AG04450 (cell line): Measurements from ENCODE around the gene PRPF18. TPM values are rescaled to one million over a fixed set of nuclear protein-coding genes. Genes with fewer than 3 reads are reported as not detected.

Experiments used
- CTCF ChIA-PET: fragments of 300-600, 350-600 bp; formaldehyde crosslinking; extraction: SDS; loops from one replicate; lab custom pipeline; 2022; ENCODE audit warnings: antibody characterized with exemption, inconsistent platforms; lab: Charles Lee
- POLR2A ChIA-PET: fragments of 350-600 bp; formaldehyde crosslinking; extraction: SDS; loops from one replicate; lab custom pipeline; 2021; ENCODE audit warnings: antibody characterized with exemption, inconsistent platforms; lab: Yijun Ruan, JAX
- DNase-seq: peaks from one replicate; pipeline ENCODE4 v3.0.0-alpha.2; 2011; ENCODE audit warnings: low read depth, low spot score
- H3K27ac ChIP-seq: one replicate; pipeline ENCODE4 v1.5.1; 2012; ENCODE audit warnings: low read depth, low read length, control low read depth
- H3K27me3 ChIP-seq: one replicate; pipeline ENCODE4 v1.6.0; 2012; ENCODE audit warnings: low read length; ENCODE audit not compliant: control insufficient read depth, insufficient read depth
- H3K4me3 ChIP-seq: 2 replicates; pipeline ENCODE4 v1.5.1; 2011; ENCODE audit warnings: mild to moderate bottlenecking, low read depth, low read length, control low read depth
- H3K9me3 ChIP-seq: 2 replicates; pipeline ENCODE4 v1.5.1; 2012; ENCODE audit warnings: low read length; ENCODE audit not compliant: control insufficient read depth, insufficient read depth
- CTCF ChIP-seq: IDR thresholded peaks from 2 replicates; pipeline ENCODE4 v1.5.1; 2011; ENCODE audit warnings: low read depth, low read length, control low read depth, inconsistent platforms
- polyA plus RNA-seq: library from polyadenylated mRNA; depleted of rRNA; stranded (reverse); fragments of >200 nt; gene quantifications from 2 replicates; pipeline ENCODE4 v1.2.3, GENCODE V29; 2011

The PRPF18 gene
- polyA plus RNA-seq, 1 experiment: 25.4 TPM

GRCh38 chr10:13659887-13660550 lies 73.3 kb downstream of the PRPF18 start:
- Histone ChIP-seq H3K27ac (peak overlapping the region; percentile 12), H3K27me3 (no peaks in the 10 kb centered on the region), H3K4me3 (no peak overlapping the region), H3K9me3 (no peaks in the 10 kb centered on the region)
- TF ChIP-seq CTCF: peak; percentile 93
- DNase-seq: peak; percentile 21
- ChIA-PET POLR2A (interaction anchor here (0.5 to 0.7 kb wide), 3 partner anchors 20 to 222 kb away, joined by 3 to 7 read pairs (median 5); no protein-coding TSS in a partner anchor), CTCF (interaction anchor here (0.5 to 2.6 kb wide), 31 partner anchors 8 to 432 kb away, joined by 3 to 19 read pairs (median 4); no protein-coding TSS in a partner anchor)

DNA sequence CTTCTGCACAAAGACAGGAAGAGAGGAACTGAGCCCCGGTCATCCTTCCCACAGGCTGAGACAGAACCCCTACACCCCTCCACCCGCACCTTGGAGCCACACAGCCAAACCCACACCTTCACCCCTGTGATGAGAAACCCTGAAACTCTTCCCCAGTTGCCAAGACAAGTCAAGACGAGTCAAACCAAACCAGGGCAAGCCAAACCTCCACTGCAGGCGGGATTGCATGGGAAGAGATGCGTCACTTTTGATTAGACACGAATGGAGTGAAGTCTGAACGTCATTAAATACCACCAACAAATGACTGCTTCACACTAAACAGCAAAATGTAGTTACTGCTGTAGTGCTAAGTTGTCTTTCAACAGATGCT lies 73.8 kb downstream of the PRPF18 start:
- CTCF ChIA-PET: interaction anchor here (0.6 to 2.6 kb wide), 14 partner anchors 8 to 123 kb away, joined by 3 to 19 read pairs (median 5); no protein-coding TSS in a partner anchor

GRCh38 chr10:13661256-13661655 lies 74.5 kb downstream of the PRPF18 start:
- ChIA-PET POLR2A (no interaction called here), CTCF (interaction anchor here (0.6 to 2.6 kb wide), 6 partner anchors 22 to 126 kb away, joined by 3 to 17 read pairs (median 6); no protein-coding TSS in a partner anchor)
- Histone ChIP-seq H3K9me3 (no peaks in the 10 kb centered on the region), H3K27me3 (no peaks in the 10 kb centered on the region), H3K27ac (peak overlapping the region; percentile 21), H3K4me3 (no peak overlapping the region)
- TF ChIP-seq CTCF: no peak
- DNase-seq: no peak

More for the DNA sequence above, 73.8 kb downstream of the PRPF18 start:
- TF ChIP-seq CTCF: no peak
- no peaks in the 10 kb centered on the region for H3K9me3 ChIP-seq
- H3K27ac ChIP-seq: peak overlapping the region; percentile 12
- no peaks in the 10 kb centered on the region for H3K27me3 ChIP-seq
- POLR2A ChIA-PET: no interaction called here
- H3K4me3 ChIP-seq: no peak overlapping the region
- no peak for DNase-seq

DNA sequence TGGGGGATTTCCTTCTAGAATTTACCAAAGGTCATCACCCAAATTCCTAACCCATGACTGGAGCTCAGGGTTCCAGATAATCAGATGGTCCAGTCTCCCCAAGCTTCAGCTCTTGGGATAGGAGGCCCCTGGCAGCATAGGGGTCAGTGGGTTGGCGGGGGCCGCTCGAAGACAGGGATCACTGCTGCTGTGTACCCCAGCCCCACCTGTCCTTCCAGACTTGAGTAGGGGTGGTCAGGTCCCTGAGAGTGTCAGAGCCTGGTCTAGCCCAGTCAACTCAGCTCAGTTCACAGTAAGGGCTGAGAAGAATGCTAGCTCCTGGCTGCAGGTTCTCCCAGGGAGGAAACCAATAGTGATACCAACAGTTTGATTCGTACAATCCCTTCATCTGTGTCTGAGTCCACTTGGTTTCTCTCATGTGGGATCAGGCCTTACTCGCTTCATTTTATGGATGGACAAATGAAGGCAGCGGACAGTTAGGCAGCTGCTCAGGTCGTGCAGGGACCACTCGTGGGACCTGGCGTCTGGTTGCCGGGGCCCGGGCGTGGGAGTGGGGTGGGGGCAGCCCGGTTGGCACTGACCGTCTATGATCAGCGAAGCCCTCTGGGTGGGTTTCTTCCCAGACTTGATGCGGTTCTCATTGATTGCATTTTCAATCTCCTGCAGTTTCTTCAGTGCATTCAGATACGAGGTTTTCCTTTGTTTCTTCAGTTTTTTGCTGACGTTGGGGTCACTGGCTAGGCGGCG lies 78.9 kb downstream of the PRPF18 start:
- H3K27me3 ChIP-seq: no peaks in the 10 kb centered on the region
- ChIA-PET CTCF (no interaction called here), POLR2A (no interaction called here)
- H3K9me3 ChIP-seq: no peaks in the 10 kb centered on the region
- H3K27ac ChIP-seq: no peak overlapping the region
- no peak for DNase-seq
- no peak overlapping the region for H3K4me3 ChIP-seq
- TF ChIP-seq CTCF: no peak

DNA sequence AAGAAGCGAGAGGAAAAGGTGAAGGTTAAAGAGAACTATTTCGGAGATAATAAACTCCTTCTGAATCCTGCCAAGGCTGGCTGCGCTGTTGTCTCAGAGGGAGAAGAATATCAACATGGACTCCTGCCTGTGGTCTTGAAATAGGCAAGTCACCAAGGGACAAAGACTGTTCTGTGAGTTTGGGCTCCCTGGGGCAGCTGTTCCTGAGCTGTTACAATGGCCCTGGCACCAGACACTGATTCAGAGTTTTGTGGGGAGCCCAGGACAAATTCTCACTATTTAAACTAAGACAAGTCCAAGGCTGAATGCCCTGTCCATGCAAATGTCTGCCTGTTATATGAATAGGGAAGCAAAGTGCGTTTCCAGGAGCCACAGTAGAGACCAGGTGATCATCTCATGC lies 81.4 kb downstream of the PRPF18 start:
- POLR2A ChIA-PET: no interaction called here
- Histone ChIP-seq H3K9me3 (no peaks in the 10 kb centered on the region), H3K4me3 (no peak overlapping the region), H3K27me3 (no peaks in the 10 kb centered on the region), H3K27ac (no peak overlapping the region)
- no peak for TF ChIP-seq CTCF
- DNase-seq: no peak
- CTCF ChIA-PET: interaction anchor here (1.4 kb wide), 1 partner anchor 8 kb away, joined by 6 read pairs; no protein-coding TSS in a partner anchor
